Hepatocyte (in vitro differentiated cells): ENCODE results near the gene YOD1. TPM values are rescaled to one million over a fixed set of nuclear protein-coding genes. Genes with fewer than 3 reads are reported as not detected.

ENCODE experiments used
- DNase-seq: peaks from one replicate; pipeline ENCODE4 v3.0.0-alpha.2; 2016; ENCODE audit warnings: low spot score
- H2AFZ ChIP-seq: fragments of 200-600 bp; sonication (generic); 2 replicates; pipeline ENCODE4 v1.6.0; 2016; ENCODE audit warnings: antibody characterized with exemption, mild to moderate bottlenecking
- H3K27ac ChIP-seq: fragments of 200-600 bp; sonication (generic); 2 replicates; pipeline ENCODE4 v1.5.1; 2016; ENCODE audit warnings: mild to moderate bottlenecking
- H3K27me3 ChIP-seq: fragments of 200-600 bp; sonication (generic); 2 replicates; pipeline ENCODE4 v1.6.1; 2016
- H3K36me3 ChIP-seq: fragments of 200-600 bp; sonication (generic); replicated peaks from 2 replicates; pipeline ENCODE4 v1.5.1; 2016; ENCODE audit warnings: low read depth; ENCODE audit not compliant: insufficient read depth
- H3K4me1 ChIP-seq: fragments of 200-600 bp; sonication (generic); 2 replicates; pipeline ENCODE4 v1.5.1; 2016; ENCODE audit warnings: mild to moderate bottlenecking, moderate library complexity; ENCODE audit not compliant: insufficient read depth
- H3K4me2 ChIP-seq: fragments of 200-600 bp; sonication (generic); 2 replicates; pipeline ENCODE4 v1.6.0; 2016
- H3K4me3 ChIP-seq: fragments of 200-600 bp; sonication (generic); 2 replicates; pipeline ENCODE4 v1.5.1; 2016; ENCODE audit warnings: mild to moderate bottlenecking
- H3K79me2 ChIP-seq: fragments of 200-600 bp; sonication (generic); 2 replicates; pipeline ENCODE4 v1.6.0; 2017; ENCODE audit warnings: mild to moderate bottlenecking
- H3K9me2 ChIP-seq: fragments of 200-600 bp; sonication (generic); replicated peaks from 2 replicates; pipeline ENCODE4 v1.6.0; 2017; ENCODE audit warnings: mild to moderate bottlenecking; ENCODE audit not compliant: insufficient read depth
- H3K9me3 ChIP-seq: fragments of 200-600 bp; sonication (generic); 2 replicates; pipeline ENCODE4 v1.5.1; 2016; ENCODE audit warnings: low read depth, mild to moderate bottlenecking
- H4K20me1 ChIP-seq: fragments of 200-600 bp; sonication (generic); 2 replicates; pipeline ENCODE4 v1.6.0; 2016; ENCODE audit warnings: mild to moderate bottlenecking; ENCODE audit not compliant: insufficient read depth, poor library complexity, severe bottlenecking
- CTCF ChIP-seq: fragments of 200-600 bp; sonication (generic); IDR thresholded peaks from 2 replicates; pipeline ENCODE4 v1.5.1; 2016; ENCODE audit warnings: antibody characterized with exemption, mild to moderate bottlenecking; ENCODE audit not compliant: poor library complexity
- EZH2 ChIP-seq: fragments of 200-600 bp; sonication (generic); IDR thresholded peaks from 2 replicates; pipeline ENCODE4 v1.6.1; 2016; ENCODE audit warnings: antibody characterized with exemption, mild to moderate bottlenecking, borderline replicate concordance
- EZH2phosphoT487 ChIP-seq: fragments of 200-600 bp; sonication (generic); IDR thresholded peaks from one replicate; pipeline ENCODE4 v1.6.1; 2018; ENCODE audit warnings: antibody characterized with exemption, mild to moderate bottlenecking, low read depth, moderate library complexity; ENCODE audit not compliant: unreplicated experiment, severe bottlenecking
- WGBS: methylation state at CpG from one replicate; pipeline ENCODE4 v1.1.6; 2016; ENCODE audit warnings: low lambda C conversion rate; ENCODE audit errors: missing lambda C conversion rate; 5-methylcytosine and 5-hydroxymethylcytosine counted together
- polyA plus RNA-seq: library from polyadenylated mRNA; unstranded; fragments of >200 nt; fragmentation: Nextera tagmentation; extraction: Ambion mirVana; gene quantifications from 2 replicates; pipeline ENCODE4 v1.2.1, GENCODE V29; 2016
- total RNA-seq: library from RNA; depleted of rRNA; stranded (reverse); fragments of >200 nt; gene quantifications from 2 replicates; pipeline ENCODE4 v1.2.3, GENCODE V29; 2014

YOD1 gene
- total and polyA plus RNA-seq, 2 experiments from 2014 or later: 4.5 to 25.7 TPM

GRCh38 chr1:207009182-207009850 is 41.7 kb downstream of the YOD1 start:
- Histone ChIP-seq H3K36me3 (no peaks in the 10 kb centered on the region), H4K20me1 (no peaks in the 10 kb centered on the region), H3K4me3 (no peak overlapping the region), H3K79me2 (no peaks in the 10 kb centered on the region), H3K4me2 (no peak overlapping the region), H3K9me2 (no peaks in the 10 kb centered on the region), H2AFZ (no peak overlapping the region), H3K27ac (peak overlapping the region; percentile 87), H3K4me1 (peaks cover 24% of the 10 kb centered on the region), H3K27me3 (no peaks in the 10 kb centered on the region), H3K9me3 (no peaks in the 10 kb centered on the region)
- TF ChIP-seq EZH2: no peak
- TF ChIP-seq CTCF: no peak
- TF ChIP-seq EZH2phosphoT487: no peak
- WGBS: 95% methylated on average over 10 of the region's 10 CpGs
- DNase-seq: no peak

DNA sequence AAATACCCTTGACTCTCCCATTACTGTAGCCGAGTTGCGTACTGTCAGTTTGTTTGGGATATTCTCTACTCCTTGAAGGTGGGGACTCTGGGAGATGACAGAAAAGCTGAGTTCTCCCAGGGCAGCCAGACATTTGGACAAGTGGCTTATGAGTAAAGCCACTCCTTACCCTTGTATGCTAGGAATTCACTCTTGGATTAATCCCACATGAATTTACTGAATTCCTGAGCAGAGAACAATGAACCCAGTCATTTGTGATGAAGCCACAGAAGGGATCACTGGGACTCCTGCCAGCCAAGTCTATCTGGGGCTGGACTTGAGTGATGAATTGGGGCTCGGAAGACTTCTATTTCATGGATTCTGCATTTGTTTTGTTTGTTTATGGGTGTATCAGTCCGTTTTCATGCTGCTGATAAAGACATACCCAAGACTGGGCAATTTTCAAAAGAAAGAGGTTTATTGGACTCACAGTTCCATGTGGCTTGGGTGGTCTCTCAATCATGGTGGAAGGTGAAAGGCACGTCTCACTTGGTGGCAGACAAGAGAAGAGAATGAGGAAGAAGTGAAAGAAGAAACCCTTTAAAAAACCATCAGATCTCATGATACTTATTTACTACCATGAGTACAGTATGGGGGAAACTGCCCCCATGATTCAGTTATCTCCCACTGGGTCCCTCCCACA is 43.5 kb downstream of the YOD1 start:
- WGBS: 68% methylated on average over 5 of the region's 5 CpGs
- TF ChIP-seq CTCF (no peak), EZH2 (no peak), EZH2phosphoT487 (no peak)
- H3K27me3 ChIP-seq: no peaks in the 10 kb centered on the region
- no peaks in the 10 kb centered on the region for H3K36me3 ChIP-seq
- H3K9me2 ChIP-seq: no peaks in the 10 kb centered on the region
- H2AFZ ChIP-seq: no peak overlapping the region
- no peak overlapping the region for H3K4me2 ChIP-seq
- H3K27ac ChIP-seq: peak overlapping the region; percentile 87
- no peaks in the 10 kb centered on the region for H3K79me2 ChIP-seq
- H3K4me1 ChIP-seq: peaks cover 24% of the 10 kb centered on the region
- no peaks in the 10 kb centered on the region for H3K9me3 ChIP-seq
- no peak for DNase-seq
- no peaks in the 10 kb centered on the region for H4K20me1 ChIP-seq
- no peak overlapping the region for H3K4me3 ChIP-seq

- TF ChIP-seq EZH2 (no peak), CTCF (no peak), EZH2phosphoT487 (no peak)
- H2AFZ ChIP-seq: no peak overlapping the region
- no peak overlapping the region for H3K4me2 ChIP-seq
- H3K4me3 ChIP-seq: no peak overlapping the region
- H3K9me3 ChIP-seq: no peaks in the 10 kb centered on the region
- H4K20me1 ChIP-seq: no peaks in the 10 kb centered on the region
- no peaks in the 10 kb centered on the region for H3K36me3 ChIP-seq
- H3K4me1 ChIP-seq: peaks cover 24% of the 10 kb centered on the region
- H3K27ac ChIP-seq: peak overlapping the region; percentile 87
- DNase-seq: no peak
- H3K9me2 ChIP-seq: no peaks in the 10 kb centered on the region
- H3K27me3 ChIP-seq: no peaks in the 10 kb centered on the region
- 63% methylated on average over 3 of the region's 3 CpGs for WGBS
- no peaks in the 10 kb centered on the region for H3K79me2 ChIP-seq
Observed at GRCh38 chr1:207006914-207007313, 44.1 kb downstream of the YOD1 start.
